OCI-LY1 (cell line): ENCODE data around the gene CLN3.
"Not testable (repeated sequence)": the region's sequence is repeated elsewhere in the genome, so short reads cannot be mapped to it uniquely, and the experiment has no call there.

ENCODE experiments used
- H2AFZ ChIP-seq: fragments of 200-600 bp; sonication (generic), shearing (Covaris generic); 2 replicates; pipeline ENCODE4 v1.6.0; 2014; ENCODE audit warnings: antibody characterized with exemption, mild to moderate bottlenecking, low read length
- H3F3A ChIP-seq: fragments of 200-600 bp; sonication (generic), shearing (Covaris generic); 2 replicates; pipeline ENCODE4 v1.6.0; 2014; ENCODE audit warnings: mild to moderate bottlenecking, antibody characterized with exemption, low read length, moderate library complexity; ENCODE audit not compliant: insufficient read depth
- H3K27ac ChIP-seq: fragments of 200-600 bp; sonication (generic); 2 replicates; pipeline ENCODE4 v1.5.1; 2014; ENCODE audit warnings: low read length, mixed run types, mild to moderate bottlenecking, low read depth; ENCODE audit not compliant: poor library complexity, severe bottlenecking
- H3K27me3 ChIP-seq: fragments of 200-600 bp; sonication (generic); 2 replicates; pipeline ENCODE4 v1.6.0; 2014; ENCODE audit warnings: antibody characterized with exemption, mild to moderate bottlenecking, low read length, moderate library complexity; ENCODE audit not compliant: insufficient read depth
- H3K36me3 ChIP-seq: fragments of 200-600 bp; sonication (generic); 2 replicates; pipeline ENCODE4 v1.6.1; 2014; ENCODE audit warnings: mild to moderate bottlenecking, antibody characterized with exemption, low read length, moderate library complexity, mixed read lengths; ENCODE audit not compliant: insufficient read depth
- H3K4me1 ChIP-seq: fragments of 200-600 bp; sonication (generic); 2 replicates; pipeline ENCODE4 v1.5.1; 2014; ENCODE audit warnings: mild to moderate bottlenecking, low read length, moderate library complexity; ENCODE audit not compliant: insufficient read depth, severe bottlenecking
- H3K4me2 ChIP-seq: fragments of 200-600 bp; sonication (generic), shearing (Covaris generic); 2 replicates; pipeline ENCODE4 v1.6.1; 2014; ENCODE audit warnings: low read length
- H3K4me3 ChIP-seq: fragments of 200-600 bp; sonication (generic); 2 replicates; pipeline ENCODE4 v1.5.1; 2014; ENCODE audit warnings: low read length, low read depth, mild to moderate bottlenecking, mixed read lengths; ENCODE audit not compliant: poor library complexity, severe bottlenecking
- H3K79me2 ChIP-seq: fragments of 200-600 bp; shearing (Covaris generic); 2 replicates; pipeline ENCODE4 v1.6.1; 2016; ENCODE audit warnings: mixed run types, low read length, mixed read lengths; ENCODE audit not compliant: insufficient read depth
- H3K9ac ChIP-seq: fragments of 200-600 bp; sonication (generic), shearing (Covaris generic); 2 replicates; pipeline ENCODE4 v1.6.1; 2014; ENCODE audit warnings: mild to moderate bottlenecking, low read length, mixed read lengths
- H3K9me2 ChIP-seq: fragments of 200-600 bp; sonication (generic), shearing (Covaris generic); 2 replicates; pipeline ENCODE4 v1.6.1; 2014; ENCODE audit warnings: low read depth, mild to moderate bottlenecking, low read length, mixed read lengths
- H3K9me3 ChIP-seq: fragments of 200-600 bp; shearing (Covaris generic); 2 replicates; pipeline ENCODE4 v1.6.1; 2014; ENCODE audit warnings: low read length, mixed read lengths
- H4K20me1 ChIP-seq: fragments of 200-600 bp; sonication (generic), shearing (Covaris generic); 2 replicates; pipeline ENCODE4 v1.6.0; 2016; ENCODE audit warnings: mild to moderate bottlenecking, low read length; ENCODE audit not compliant: insufficient read depth
- CTCF ChIP-seq: fragments of 200-600 bp; sonication (generic), shearing (Covaris generic); IDR thresholded peaks from 2 replicates; pipeline ENCODE4 v1.5.1; 2017; ENCODE audit warnings: mild to moderate bottlenecking, antibody characterized with exemption, low read length, moderate library complexity, mixed read lengths
- EZH2 ChIP-seq: fragments of 200-600 bp; sonication (generic), shearing (Covaris generic); IDR thresholded peaks from 2 replicates; pipeline ENCODE4 v1.8.0; 2017; ENCODE audit warnings: borderline replicate concordance, mixed run types, mild to moderate bottlenecking, antibody characterized with exemption, low read length, moderate library complexity, mixed read lengths

The CLN3 gene

GRCh38 chr16:28528463-28528867, 36.6 kb upstream of the CLN3 start:
- no peaks in the 10 kb centered on the region for H4K20me1 ChIP-seq
- H3K9ac ChIP-seq = no peak overlapping the region
- no peak overlapping the region for H3K4me2 ChIP-seq
- H3F3A ChIP-seq = no peaks in the 10 kb centered on the region
- no peak overlapping the region for H3K27ac ChIP-seq
- H3K9me2 ChIP-seq = no peaks in the 10 kb centered on the region
- H3K4me3 ChIP-seq = no peak overlapping the region
- H3K4me1 ChIP-seq = no peaks in the 10 kb centered on the region
- no peak for TF ChIP-seq CTCF
- TF ChIP-seq EZH2 = no peak
- no peaks in the 10 kb centered on the region for H3K79me2 ChIP-seq
- no peaks in the 10 kb centered on the region for H3K36me3 ChIP-seq
- no peaks in the 10 kb centered on the region for H3K27me3 ChIP-seq
- H2AFZ ChIP-seq = no peak overlapping the region
- H3K9me3 ChIP-seq = no peaks in the 10 kb centered on the region

- H3K9me3 ChIP-seq = no peaks in the 10 kb centered on the region
- no peak overlapping the region for H3K4me2 ChIP-seq
- no peak overlapping the region for H2AFZ ChIP-seq
- H3K4me1 ChIP-seq = no peaks in the 10 kb centered on the region
- no peak overlapping the region for H3K27ac ChIP-seq
- no peak overlapping the region for H3K4me3 ChIP-seq
- H3F3A ChIP-seq = no peaks in the 10 kb centered on the region
- no peaks in the 10 kb centered on the region for H4K20me1 ChIP-seq
- H3K79me2 ChIP-seq = no peaks in the 10 kb centered on the region
- H3K36me3 ChIP-seq = no peaks in the 10 kb centered on the region
- H3K9ac ChIP-seq = no peak overlapping the region
- TF ChIP-seq EZH2 (no peak), CTCF (no peak)
- H3K9me2 ChIP-seq = no peaks in the 10 kb centered on the region
- H3K27me3 ChIP-seq = no peaks in the 10 kb centered on the region
These were observed 36.1 kb upstream of the CLN3 start for GRCh38 chr16:28527985-28528384.

GRCh38 chr16:28527100-28527785, 35.4 kb upstream of the CLN3 start:
- not testable (repeated sequence) for H3K36me3 ChIP-seq, H3F3A ChIP-seq, H3K4me2 ChIP-seq, H3K4me1 ChIP-seq, H3K27ac ChIP-seq, H4K20me1 ChIP-seq, H3K4me3 ChIP-seq, H3K9me3 ChIP-seq, H2AFZ ChIP-seq, H3K79me2 ChIP-seq, H3K9me2 ChIP-seq, H3K27me3 ChIP-seq, H3K9ac ChIP-seq
